Measurements from ENCODE around the gene TUBA1B. TPM values are rescaled to one million over a fixed set of nuclear protein-coding genes. Genes with fewer than 3 reads are reported as not detected.

TUBA1B gene
- total RNA-seq, 3 donors from 2014 or later (not counting 1 experiment from before 2014, with no cell fraction given), result 147 to 185 (median 178) TPM

GRCh38 chr12:49086116-49086515 is 45.1 kb downstream of the TUBA1B start:
- intact Hi-C loops (cut with micrococcal nuclease), result no loop called here
- DNase-seq (no peak), ATAC-seq (no peak)
- Mint-ChIP-seq H3K9me3 (no peaks in the 10 kb centered on the region), H3K36me3 (no peaks in the 10 kb centered on the region), H3K27ac (no peak overlapping the region), H3K4me3 (no peak overlapping the region), H3K27me3 (ENCODE audit: low read depth in 2 of 2) (peaks cover 7 to 26% of the 10 kb centered on the region in 2 donors), H3K4me1 (peaks cover 12 to 24% of the 10 kb centered on the region in 2 donors)
- 100% methylated on average over 2 of the region's 3 CpGs for WGBS (ENCODE audit: insufficient coverage)
- TF ChIP-seq CTCF (IDR thresholded peaks at IDR 0.05), result no peak
- no peaks in the 10 kb centered on the region for H3K36me3 ChIP-seq (ENCODE audit: control insufficient read depth, insufficient read depth, low read length)
- no peak overlapping the region for H3K27ac ChIP-seq (ENCODE audit: low read length)
- peaks cover 24% of the 10 kb centered on the region for H3K27me3 ChIP-seq (ENCODE audit: control insufficient read depth, insufficient read depth, low read length)
- H3K4me3 ChIP-seq (ENCODE audit: low read length), result no peak overlapping the region
- H3K4me1 ChIP-seq (ENCODE audit: control insufficient read depth, insufficient read depth, low read length), result peaks cover 31% of the 10 kb centered on the region
- no peaks in the 10 kb centered on the region for H3K9me3 ChIP-seq (ENCODE audit: control insufficient read depth, insufficient read depth, low read length)

- H3K4me1 Mint-ChIP-seq, result peaks cover 10 to 15% of the 10 kb centered on the region in 2 donors
- H3K36me3 Mint-ChIP-seq, result no peaks in the 10 kb centered on the region
These were observed 46.8 kb downstream of the TUBA1B start for GRCh38 chr12:49084438-49084837.

GRCh38 chr12:49079793-49080192 is 51.4 kb downstream of the TUBA1B start:
- 96% methylated on average over 1 of the region's 1 CpG for WGBS (ENCODE audit: insufficient coverage)
- H3K9me3 Mint-ChIP-seq, result no peaks in the 10 kb centered on the region
- H3K36me3 ChIP-seq (ENCODE audit: control insufficient read depth, insufficient read depth, low read length), result no peaks in the 10 kb centered on the region

More at GRCh38 chr12:49084438-49084837, 46.8 kb downstream of the TUBA1B start:
- intact Hi-C loops (cut with micrococcal nuclease), result no loop called here
- Histone ChIP-seq H3K27ac (ENCODE audit: low read length) (no peak overlapping the region), H3K4me3 (ENCODE audit: low read length) (no peak overlapping the region), H3K36me3 (ENCODE audit: control insufficient read depth, insufficient read depth, low read length) (no peaks in the 10 kb centered on the region), H3K9me3 (ENCODE audit: control insufficient read depth, insufficient read depth, low read length) (no peaks in the 10 kb centered on the region), H3K27me3 (ENCODE audit: control insufficient read depth, insufficient read depth, low read length) (peaks cover 12% of the 10 kb centered on the region), H3K4me1 (ENCODE audit: control insufficient read depth, insufficient read depth, low read length) (peaks cover 16% of the 10 kb centered on the region)
- TF ChIP-seq CTCF (IDR thresholded peaks at IDR 0.05), result no peak
- Mint-ChIP-seq H3K4me3 (no peak overlapping the region), H3K27me3 (ENCODE audit: low read depth in 2 of 2) (peaks cover 0 to 17% of the 10 kb centered on the region in 2 donors), H3K9me3 (no peaks in the 10 kb centered on the region), H3K27ac (no peak overlapping the region)
- ATAC-seq (no peak), DNase-seq (no peak)
- WGBS (ENCODE audit: insufficient coverage), result 98% methylated on average over 3 of the region's 3 CpGs

More at GRCh38 chr12:49079793-49080192, 51.4 kb downstream of the TUBA1B start:
- no peak overlapping the region for H3K4me3 Mint-ChIP-seq
- H3K27ac ChIP-seq (ENCODE audit: low read length), result no peak overlapping the region
- no peaks in the 10 kb centered on the region for H3K4me1 ChIP-seq (ENCODE audit: control insufficient read depth, insufficient read depth, low read length)
- H3K27me3 Mint-ChIP-seq (ENCODE audit: low read depth in 2 of 2), result peaks cover 0 to 3% of the 10 kb centered on the region in 2 donors
- intact Hi-C loops (cut with micrococcal nuclease), result no loop called here
- no peak for TF ChIP-seq CTCF (IDR thresholded peaks at IDR 0.05)
- no peaks in the 10 kb centered on the region for H3K9me3 ChIP-seq (ENCODE audit: control insufficient read depth, insufficient read depth, low read length)
- no peaks in the 10 kb centered on the region for H3K4me1 Mint-ChIP-seq
- H3K36me3 Mint-ChIP-seq, result no peaks in the 10 kb centered on the region
- DNase-seq, result no peak
- no peaks in the 10 kb centered on the region for H3K27me3 ChIP-seq (ENCODE audit: control insufficient read depth, insufficient read depth, low read length)
- H3K4me3 ChIP-seq (ENCODE audit: low read length), result no peak overlapping the region
- no peak for ATAC-seq
- no peak overlapping the region for H3K27ac Mint-ChIP-seq

Other genes starting within 250 kb of the TUBA1B start
- 100 to 1,000 TPM; 156 to 228 (median 218) TPM for gene FKBP11, start 205.9 kb downstream of the TUBA1B start, total RNA-seq
- 100 to 1,000 TPM in 1 of 3 donors, 10 to 100 TPM in 2; 80.7 to 114 (median 88.4) TPM for gene ARF3, start 173.9 kb downstream of the TUBA1B start, total RNA-seq
- 1 to 10 TPM; 7.9 to 10.0 (median 8.2) TPM for gene WNT10B, start 159.7 kb downstream of the TUBA1B start, total RNA-seq
- gene WNT1, start 153.1 kb downstream of the TUBA1B start, total RNA-seq, result 1 to 10 TPM; 1.1 to 2.0 (median 1.7) TPM
- gene DDN, start 132.0 kb downstream of the TUBA1B start, total RNA-seq, result 1 to 10 TPM; 1.1 to 3.4 (median 1.4) TPM
- gene PRKAG1, start 112.6 kb downstream of the TUBA1B start, total RNA-seq, result 100 to 1,000 TPM in 1 of 3 donors, 10 to 100 TPM in 2; 76.4 to 100 (median 81.1) TPM
- 100 to 1,000 TPM; 164 to 186 (median 182) TPM for gene KMT2D, start 70.6 kb downstream of the TUBA1B start, total RNA-seq
- gene RHEBL1, start 61.4 kb downstream of the TUBA1B start, total RNA-seq, result 10 to 100 TPM in 2 of 3 donors, 1 to 10 TPM in 1; 6.3 to 11.6 (median 11.1) TPM
- gene DHH, start 36.6 kb downstream of the TUBA1B start, total RNA-seq, result under 1 TPM; 0.39 to 0.80 (median 0.45) TPM
- 100 to 1,000 TPM; 262 to 294 (median 271) TPM for gene LMBR1L, start 20.5 kb downstream of the TUBA1B start, total RNA-seq
- gene TUBA1A, start 57.7 kb upstream of the TUBA1B start, total RNA-seq, result 100 to 1,000 TPM; 129 to 403 (median 182) TPM
- 10 to 100 TPM; 19.0 to 39.6 (median 24.9) TPM for gene TUBA1C, start 133.7 kb upstream of the TUBA1B start, total RNA-seq
- gene PRPH, start 163.8 kb upstream of the TUBA1B start, total RNA-seq, result not detected
- 1 to 10 TPM in 2 of 3 donors, under 1 TPM in 1; 0.58 to 3.0 (median 2.2) TPM for gene TROAP, start 191.9 kb upstream of the TUBA1B start, total RNA-seq
- gene C1QL4, start 205.8 kb upstream of the TUBA1B start, total RNA-seq, result not detected
- not detected for gene DNAJC22, start 215.5 kb upstream of the TUBA1B start, total RNA-seq
- gene SPATS2, start 236.1 kb upstream of the TUBA1B start, total RNA-seq, result 10 to 100 TPM; 14.6 to 18.4 (median 15.4) TPM

All from natural killer cell (primary cell).